PC-9 (cell line): ENCODE measurements around the gene MICAL2.

ENCODE experiments used
- EZH2 ChIP-seq: fragments of 200-600 bp; sonication (generic); IDR thresholded peaks from 2 replicates; pipeline ENCODE4 v1.8.0; 2017; ENCODE audit warnings: antibody characterized with exemption, low read depth
- TF ChIP-seq, protein P1 (sequence below): fragments of 200-600 bp; sonication (generic); conservative IDR thresholded peaks from 2 replicates; pipeline ENCODE4 v1.6.1; 2017; ENCODE audit warnings: mixed run types, antibody characterized with exemption, mild to moderate bottlenecking, moderate library complexity

DNA sequence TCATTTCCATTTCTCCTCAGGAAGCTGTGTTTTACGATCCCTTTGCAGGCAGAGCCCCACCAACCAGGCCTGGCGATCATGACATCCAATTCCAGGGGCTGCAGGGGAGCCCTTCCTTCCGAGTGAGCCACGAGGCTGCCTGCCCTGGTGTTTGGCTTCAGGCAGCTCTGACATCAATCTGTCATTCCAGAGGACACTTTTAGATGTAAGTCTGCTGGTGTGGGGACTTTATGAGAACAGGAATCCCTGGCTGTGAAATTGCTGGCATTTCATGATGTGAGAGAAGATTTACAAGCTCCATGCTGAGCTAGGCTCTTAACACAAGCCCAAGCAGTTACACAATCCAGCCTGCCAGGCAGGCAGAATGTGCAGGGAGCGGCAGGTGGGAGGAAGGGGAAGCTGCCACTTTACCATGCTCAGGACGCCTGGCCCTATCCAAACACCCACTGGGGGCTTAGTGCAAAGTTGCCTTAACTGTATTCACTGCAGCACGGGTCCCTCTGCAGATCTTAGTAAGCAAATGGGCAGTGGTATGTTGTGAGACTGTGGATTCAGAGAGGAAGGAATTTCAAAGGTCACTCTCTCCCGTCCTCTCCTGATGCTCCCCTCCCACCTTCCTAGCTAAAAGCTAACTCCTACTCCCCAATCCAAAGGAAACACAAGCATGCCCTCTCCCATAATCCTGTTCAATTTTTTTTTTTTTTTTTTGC lies 43.4 kb upstream of the MICAL2 start:
- TF ChIP-seq, protein P1, sequence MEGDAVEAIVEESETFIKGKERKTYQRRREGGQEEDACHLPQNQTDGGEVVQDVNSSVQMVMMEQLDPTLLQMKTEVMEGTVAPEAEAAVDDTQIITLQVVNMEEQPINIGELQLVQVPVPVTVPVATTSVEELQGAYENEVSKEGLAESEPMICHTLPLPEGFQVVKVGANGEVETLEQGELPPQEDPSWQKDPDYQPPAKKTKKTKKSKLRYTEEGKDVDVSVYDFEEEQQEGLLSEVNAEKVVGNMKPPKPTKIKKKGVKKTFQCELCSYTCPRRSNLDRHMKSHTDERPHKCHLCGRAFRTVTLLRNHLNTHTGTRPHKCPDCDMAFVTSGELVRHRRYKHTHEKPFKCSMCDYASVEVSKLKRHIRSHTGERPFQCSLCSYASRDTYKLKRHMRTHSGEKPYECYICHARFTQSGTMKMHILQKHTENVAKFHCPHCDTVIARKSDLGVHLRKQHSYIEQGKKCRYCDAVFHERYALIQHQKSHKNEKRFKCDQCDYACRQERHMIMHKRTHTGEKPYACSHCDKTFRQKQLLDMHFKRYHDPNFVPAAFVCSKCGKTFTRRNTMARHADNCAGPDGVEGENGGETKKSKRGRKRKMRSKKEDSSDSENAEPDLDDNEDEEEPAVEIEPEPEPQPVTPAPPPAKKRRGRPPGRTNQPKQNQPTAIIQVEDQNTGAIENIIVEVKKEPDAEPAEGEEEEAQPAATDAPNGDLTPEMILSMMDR: no peak
- no peak for TF ChIP-seq EZH2
